HG03439 (cell line): ENCODE measurements around the gene LRP1B.
A peak's percentile ranks its signal among the peaks of the same experiment; 100 is the strongest.

Experiments used
- ATAC-seq: cut with Tn5 transposase; IDR thresholded peaks from one replicate; pipeline ENCODE4 v1.9.1; 2021; ENCODE audit warnings: mild to moderate bottlenecking, moderate library complexity; ENCODE audit not compliant: unreplicated experiment

The LRP1B gene

DNA sequence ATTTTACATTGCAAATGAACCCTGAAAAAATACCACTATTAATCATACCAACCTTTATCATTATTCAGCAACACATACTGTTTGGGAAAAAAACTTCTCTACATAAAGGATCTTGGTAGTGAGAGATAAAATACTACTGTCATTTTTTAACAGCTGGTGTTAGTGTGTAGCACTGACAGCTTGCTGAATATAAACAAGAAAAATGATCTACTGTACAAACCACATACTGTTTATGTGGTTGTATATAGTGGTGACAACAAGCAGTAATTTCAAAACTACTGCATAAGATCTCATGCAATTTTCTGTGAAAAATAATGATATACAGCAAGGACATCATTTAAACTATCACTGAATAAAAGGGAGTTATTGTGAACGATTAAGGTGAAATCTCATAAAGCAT, 601.2 kb downstream of the LRP1B start:
- ATAC-seq: no peak

DNA sequence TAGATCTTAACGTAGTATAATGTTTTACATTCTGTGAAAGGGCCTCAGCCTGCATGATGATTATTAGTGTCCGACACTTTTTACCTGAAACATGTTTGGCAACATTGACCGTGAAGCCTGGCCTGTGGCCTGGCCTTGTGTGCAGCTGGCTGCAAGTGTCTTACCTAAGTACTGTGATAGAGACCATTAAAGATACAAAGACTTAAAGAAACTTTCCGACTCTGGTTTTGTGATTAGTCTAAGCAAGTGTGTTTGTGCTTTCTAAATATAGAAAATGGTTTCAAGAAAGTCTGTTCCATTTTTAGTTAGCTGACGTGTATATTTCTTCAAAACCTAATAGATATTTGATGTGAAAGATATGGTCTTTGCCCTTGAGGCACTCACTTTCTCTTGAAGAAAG, 601.8 kb downstream of the LRP1B start:
- peak; percentile 62 for ATAC-seq

GRCh38 chr2:141526760-141527159, 604.1 kb downstream of the LRP1B start:
- no peak for ATAC-seq

- no peak for ATAC-seq
Measured at GRCh38 chr2:141524777-141525176, 606.0 kb downstream of the LRP1B start.

- no peak for ATAC-seq
Measured at GRCh38 chr2:141523199-141523598, 607.6 kb downstream of the LRP1B start.

DNA sequence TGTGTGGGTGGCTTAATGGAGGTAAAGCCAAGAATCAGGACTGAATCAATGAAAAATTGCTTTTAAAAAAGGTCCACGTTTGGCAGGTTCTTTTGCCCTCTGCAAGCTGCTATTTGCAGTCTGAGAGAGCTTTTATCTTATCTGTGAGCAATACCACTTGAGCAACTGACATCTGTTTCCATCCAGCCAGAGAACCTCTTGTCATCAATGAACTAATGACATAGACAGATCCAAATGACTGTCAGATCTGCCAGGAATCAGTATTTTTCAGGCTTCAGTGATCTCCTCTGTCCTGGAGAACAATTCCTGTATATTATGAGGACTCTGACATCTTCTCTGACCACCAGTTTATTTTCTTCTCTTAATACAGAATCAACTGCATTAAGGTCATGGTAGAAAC, 608.1 kb downstream of the LRP1B start:
- ATAC-seq: no peak

DNA sequence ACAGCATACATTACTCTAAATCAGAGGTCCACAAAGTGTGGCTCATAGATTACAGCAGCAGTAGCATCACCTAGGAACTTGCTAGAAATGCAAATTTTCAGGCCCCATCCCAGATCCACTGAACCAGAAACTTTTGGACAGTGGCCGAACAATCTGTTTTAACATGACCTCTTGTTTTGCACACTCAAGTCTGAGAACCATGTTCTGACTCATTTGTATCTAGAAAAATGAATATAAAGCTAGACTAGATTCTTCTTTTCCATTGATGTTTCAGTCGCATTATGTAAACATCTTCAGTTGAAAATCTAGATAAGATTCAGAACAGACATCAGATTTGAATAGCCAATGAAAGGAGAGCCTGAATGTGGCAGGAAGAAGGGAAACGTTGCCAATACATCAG, 608.8 kb downstream of the LRP1B start:
- ATAC-seq: no peak

- no peak for ATAC-seq
Measured at GRCh38 chr2:141519906-141520305, 610.9 kb downstream of the LRP1B start.

GRCh38 chr2:141517852-141518421, 612.9 kb downstream of the LRP1B start:
- no peak for ATAC-seq

DNA sequence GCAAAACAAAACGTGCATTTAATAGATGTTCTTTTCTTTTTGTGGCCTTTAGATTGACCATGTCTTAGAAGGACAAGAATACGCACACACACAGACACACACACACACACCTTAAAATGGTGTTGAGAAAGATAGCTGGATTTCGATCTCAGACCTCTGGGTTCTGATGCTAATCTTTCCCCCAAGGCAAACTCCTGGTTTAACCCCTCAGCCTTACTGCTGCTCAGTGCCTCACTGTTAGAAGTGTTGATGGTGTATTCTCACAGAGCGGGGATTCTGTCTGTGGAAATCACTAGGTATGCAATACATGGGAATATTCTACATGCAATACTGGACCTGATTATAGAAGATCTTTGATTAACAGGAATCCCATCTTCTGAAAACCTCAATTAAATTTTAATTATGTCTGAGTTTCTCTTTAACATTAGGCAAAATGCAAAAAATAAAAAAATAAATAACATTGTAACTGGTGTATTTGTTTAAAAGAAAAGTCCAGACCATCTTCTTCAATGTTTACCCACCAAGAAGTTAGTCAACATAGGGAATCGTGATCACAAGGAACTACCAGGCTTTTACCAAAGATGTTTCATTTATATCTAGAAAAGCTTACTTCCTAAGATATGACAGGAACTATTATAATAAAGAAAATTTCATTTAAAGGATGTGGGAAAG, 613.5 kb downstream of the LRP1B start:
- ATAC-seq: no peak

GRCh38 chr2:141515931-141516330, 614.9 kb downstream of the LRP1B start:
- no peak for ATAC-seq

DNA sequence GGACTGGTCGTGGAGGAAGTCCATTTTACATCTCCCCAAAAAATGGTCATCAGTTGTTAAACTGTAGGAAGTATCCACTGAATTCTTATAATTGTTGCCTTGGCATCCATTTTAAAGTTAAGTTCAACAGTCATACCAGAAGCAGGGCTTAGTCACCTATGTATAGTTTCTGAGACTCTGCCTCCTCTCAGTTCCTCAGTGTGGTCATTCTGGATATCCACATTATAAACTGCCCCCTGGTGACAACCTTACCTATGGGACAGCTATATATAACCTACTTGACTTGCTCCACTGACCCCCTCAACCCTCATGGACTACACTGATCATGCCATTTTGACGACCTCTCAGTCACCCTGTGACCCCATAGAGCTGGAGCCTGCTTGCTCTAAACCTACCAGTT, 617.0 kb downstream of the LRP1B start:
- peak; percentile 98 for ATAC-seq

DNA sequence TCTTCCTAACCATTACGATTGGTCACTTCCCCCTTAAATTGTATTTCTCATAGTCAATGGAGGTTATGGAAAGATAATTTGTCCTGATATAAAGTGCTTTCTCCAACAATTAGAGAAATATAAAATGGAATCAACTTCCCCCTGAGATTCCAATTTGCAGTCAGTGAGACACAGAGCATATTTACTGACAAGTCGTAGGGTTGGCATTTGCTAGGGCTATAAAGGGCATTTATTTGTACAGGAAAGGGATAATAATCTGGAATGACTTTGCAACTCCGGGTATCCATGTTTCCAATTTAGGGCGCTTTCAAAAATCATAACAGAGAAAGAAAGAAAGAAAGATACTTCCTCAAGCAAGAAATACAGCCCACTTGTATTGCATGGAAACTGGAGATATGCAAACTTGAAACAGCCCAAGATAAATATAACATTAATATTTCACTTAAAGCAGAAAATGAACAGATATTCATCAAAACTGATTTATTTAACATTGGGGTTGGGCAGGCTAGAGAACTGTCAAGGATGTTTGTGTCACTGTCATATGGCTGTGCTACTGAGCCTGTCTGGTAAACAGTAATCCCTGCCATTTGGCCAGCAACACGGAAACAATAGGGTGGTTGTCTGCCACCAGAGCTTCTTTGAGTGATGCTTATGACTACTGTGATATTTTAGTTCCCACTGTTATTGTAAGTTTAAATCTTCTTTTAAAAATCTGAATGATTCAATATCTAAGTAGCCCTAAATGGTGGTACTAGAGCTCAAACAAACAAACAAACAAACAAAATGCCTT, 621.8 kb downstream of the LRP1B start:
- ATAC-seq: no peak

GRCh38 chr2:141508086-141508752, 622.6 kb downstream of the LRP1B start:
- no peak for ATAC-seq

- ATAC-seq: no peak
Measured at GRCh38 chr2:141506135-141506534, 624.7 kb downstream of the LRP1B start.

DNA sequence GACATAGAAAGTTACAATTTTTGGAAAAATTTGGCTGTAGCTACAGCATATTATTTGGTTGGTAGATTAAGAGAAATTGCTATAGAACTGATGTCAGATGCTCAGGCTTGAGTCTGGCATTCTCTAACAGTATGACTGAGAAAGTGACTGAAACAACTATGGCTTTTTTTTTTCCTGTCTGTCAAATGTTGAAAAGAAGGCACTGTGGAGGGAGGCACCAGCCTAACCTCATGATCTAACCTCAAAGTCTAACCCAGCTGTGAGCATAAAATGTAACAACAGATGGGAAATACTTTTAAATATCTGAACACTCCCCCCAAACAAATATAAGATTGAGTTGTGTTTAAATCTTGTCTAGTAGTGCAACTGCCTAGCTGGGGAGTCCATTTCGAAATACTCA, 629.1 kb downstream of the LRP1B start:
- ATAC-seq: no peak

- no peak for ATAC-seq
Measured at GRCh38 chr2:141499123-141499522, 631.7 kb downstream of the LRP1B start.

GRCh38 chr2:141498561-141498960, 632.3 kb downstream of the LRP1B start:
- no peak for ATAC-seq

- ATAC-seq: no peak
Measured at GRCh38 chr2:141497272-141497671, 633.5 kb downstream of the LRP1B start.

DNA sequence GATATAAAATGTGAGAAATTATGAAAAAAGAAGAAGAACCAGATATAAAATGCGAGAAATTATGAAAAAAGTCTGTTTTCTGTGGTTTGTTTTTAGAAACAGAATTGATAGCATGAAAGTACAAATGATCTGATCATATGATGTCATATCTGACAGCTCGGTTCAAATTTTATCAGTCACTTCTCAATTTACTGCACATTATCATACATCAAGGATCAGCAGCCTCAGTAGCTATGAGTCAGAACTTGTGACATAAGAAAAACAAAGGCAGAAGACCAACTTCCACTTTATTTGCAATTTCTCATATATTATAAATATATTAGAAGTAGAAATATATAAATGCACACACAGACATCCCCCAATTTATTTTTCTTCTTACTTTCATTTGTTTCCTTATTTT, 634.0 kb downstream of the LRP1B start:
- no peak for ATAC-seq

DNA sequence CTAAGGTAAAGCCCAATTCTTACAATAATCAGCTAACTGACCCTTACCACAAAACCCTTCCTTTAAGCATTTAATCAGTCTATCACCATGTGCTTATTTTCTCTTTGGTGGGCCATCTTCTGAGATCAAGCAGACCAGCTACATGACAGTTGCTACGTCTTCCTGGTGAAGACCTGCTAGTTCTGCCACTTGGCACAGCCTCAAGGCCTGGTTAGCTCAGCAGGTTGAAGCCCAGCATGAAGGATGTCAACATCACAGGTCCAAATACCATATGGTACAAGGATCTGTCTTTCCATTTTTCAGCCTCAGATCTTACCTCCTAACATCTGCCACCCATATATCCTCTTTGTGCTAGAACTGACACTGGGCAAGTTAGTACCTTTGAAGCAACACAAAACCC, 636.9 kb downstream of the LRP1B start:
- no peak for ATAC-seq

DNA sequence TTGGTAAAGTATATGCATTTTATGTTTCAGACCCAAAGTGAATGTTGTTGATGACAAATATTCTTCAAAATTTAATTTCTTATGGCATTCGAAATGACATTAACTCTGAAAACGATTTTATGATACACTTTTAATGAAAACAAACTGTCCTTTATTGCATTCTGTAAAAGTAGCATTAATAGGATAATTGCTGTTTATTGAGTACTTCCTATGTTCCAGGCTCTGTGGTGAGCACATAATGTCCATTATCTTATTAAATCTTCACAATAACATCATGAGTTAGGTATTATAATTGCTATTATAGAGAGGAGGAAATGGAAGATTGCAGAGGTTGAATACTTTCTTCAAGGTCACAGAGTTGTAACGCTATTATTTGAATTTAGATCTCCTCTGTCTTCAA, 638.0 kb downstream of the LRP1B start:
- ATAC-seq: no peak
